HEK293T (cell line): Measurements from ENCODE around the gene MTG2.

ENCODE experiments used
- BHLHE40 ChIP-seq: fragments of 450-650 bp; IDR thresholded peaks from 2 replicates; pipeline ENCODE4 v1.6.1; 2016; ENCODE audit warnings: mild to moderate bottlenecking, moderate library complexity, borderline replicate concordance
- CTBP1 ChIP-seq: fragments of 450-650 bp; IDR thresholded peaks from 2 replicates; pipeline ENCODE4 v1.6.1; 2016; ENCODE audit warnings: borderline replicate concordance
- ELF4 ChIP-seq: fragments of 450-650 bp; IDR thresholded peaks from 2 replicates; pipeline ENCODE4 v1.6.1; 2017; ENCODE audit warnings: antibody characterized with exemption
- FOXA1 ChIP-seq: fragments of 450-650 bp; IDR thresholded peaks from 2 replicates; pipeline ENCODE4 v1.6.1; 2016; ENCODE audit warnings: mild to moderate bottlenecking
- FOXK2 ChIP-seq: fragments of 450-650 bp; IDR thresholded peaks from 2 replicates; pipeline ENCODE4 v1.6.1; 2016; ENCODE audit warnings: mild to moderate bottlenecking
- HDGF ChIP-seq: fragments of 450-650 bp; IDR thresholded peaks from 2 replicates; pipeline ENCODE4 v1.6.1; 2017; ENCODE audit warnings: antibody characterized with exemption, borderline replicate concordance
- NFRKB ChIP-seq: fragments of 450-650 bp; IDR thresholded peaks from 2 replicates; pipeline ENCODE4 v1.6.1; 2016; ENCODE audit warnings: mild to moderate bottlenecking, moderate library complexity
- PKNOX1 ChIP-seq: fragments of 450-650 bp; IDR thresholded peaks from 2 replicates; pipeline ENCODE4 v1.6.1; 2016
- SP1 ChIP-seq: fragments of 450-650 bp; IDR thresholded peaks from 2 replicates; pipeline ENCODE4 v1.6.1; 2017
- SUZ12 ChIP-seq: fragments of 450-650 bp; IDR thresholded peaks from 2 replicates; pipeline ENCODE4 v1.6.1; 2016; ENCODE audit warnings: mild to moderate bottlenecking
- TARDBP ChIP-seq: fragments of 450-650 bp; IDR thresholded peaks from 2 replicates; pipeline ENCODE4 v1.6.1; 2016

GRCh38 chr20:62137478-62138203, 45.2 kb upstream of the MTG2 start:
- TF ChIP-seq SP1 (no peak), CTBP1 (no peak), ELF4 (no peak), PKNOX1 (no peak), TARDBP (no peak), HDGF (no peak), SUZ12 (no peak), FOXA1 (no peak), FOXK2 (no peak), BHLHE40 (no peak), NFRKB (no peak)
